ENCODE measurements around the gene PPP2R3A.
"Not testable (repeated sequence)": the region's sequence is repeated elsewhere in the genome, so short reads cannot be mapped to it uniquely, and the experiment has no call there.

PPP2R3A gene

GRCh38 chr3:136105044-136105443 lies 139.5 kb downstream of the PPP2R3A start:
- no peak for DNase-seq

GRCh38 chr3:136106101-136106500 lies 140.6 kb downstream of the PPP2R3A start:
- DNase-seq, result no peak

GRCh38 chr3:136109499-136109898 lies 144.0 kb downstream of the PPP2R3A start:
- DNase-seq, result no peak

DNA sequence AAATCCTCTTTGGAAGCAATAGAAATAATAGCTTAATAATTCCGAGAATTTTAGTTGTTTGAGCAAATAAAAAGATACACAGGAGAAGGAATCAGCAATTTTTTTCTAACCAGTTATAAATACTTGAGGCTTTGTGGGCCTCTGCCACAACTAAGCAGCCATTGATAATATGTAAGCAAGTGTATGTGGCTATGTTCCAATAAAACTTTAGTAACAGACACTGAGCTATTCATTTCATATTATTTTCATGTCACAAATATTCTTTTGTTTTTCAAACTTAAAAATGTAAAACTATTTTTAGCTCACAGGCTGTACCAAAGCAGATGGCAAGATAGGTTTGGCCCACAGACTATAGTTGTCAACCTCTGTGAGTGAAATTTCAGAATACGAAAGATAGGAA lies 145.0 kb downstream of the PPP2R3A start:
- no peak for DNase-seq

DNA sequence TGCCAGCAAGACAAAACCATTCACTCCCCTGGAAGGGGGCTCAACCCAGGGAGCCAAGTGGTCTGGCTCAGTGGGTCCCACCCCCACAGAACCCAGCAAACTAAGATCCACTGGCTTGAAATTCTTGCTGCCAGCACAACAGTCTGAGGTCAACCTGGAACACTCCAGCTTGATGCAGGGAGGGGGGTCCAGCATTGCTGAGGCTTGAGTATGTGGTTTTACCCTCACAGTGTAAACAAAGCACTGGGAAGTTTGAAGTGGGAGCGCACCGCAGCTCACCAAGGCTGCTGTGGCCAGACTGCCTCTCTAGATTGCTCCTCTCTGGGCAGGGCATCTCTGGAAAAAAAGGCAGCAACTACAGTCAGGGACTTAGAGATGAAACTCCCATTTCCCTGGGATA lies 148.9 kb downstream of the PPP2R3A start:
- no peak for DNase-seq

DNA sequence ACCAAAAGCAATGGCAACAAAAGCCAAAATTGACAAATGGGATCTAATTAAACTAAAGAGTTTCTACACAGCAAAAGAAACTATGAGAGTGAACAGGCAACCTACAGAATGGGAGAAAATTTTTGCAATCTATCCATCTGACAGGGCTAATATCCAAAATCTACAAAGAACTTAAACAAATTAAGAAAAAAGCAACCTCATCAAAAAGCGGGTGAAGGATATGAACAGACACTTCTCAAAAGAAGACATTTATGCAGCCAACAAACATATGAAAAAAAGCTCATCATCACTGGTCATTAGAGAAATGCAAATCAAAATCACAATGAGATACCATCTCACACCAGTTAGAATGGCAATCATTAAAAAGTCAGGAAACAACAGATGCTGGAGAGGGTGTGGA lies 153.8 kb downstream of the PPP2R3A start:
- DNase-seq, result not testable (repeated sequence)

GRCh38 chr3:136119783-136120182 lies 154.3 kb downstream of the PPP2R3A start:
- not testable (repeated sequence) for DNase-seq

- no peak for DNase-seq
These were observed 155.1 kb downstream of the PPP2R3A start for GRCh38 chr3:136120373-136121348.

DNA sequence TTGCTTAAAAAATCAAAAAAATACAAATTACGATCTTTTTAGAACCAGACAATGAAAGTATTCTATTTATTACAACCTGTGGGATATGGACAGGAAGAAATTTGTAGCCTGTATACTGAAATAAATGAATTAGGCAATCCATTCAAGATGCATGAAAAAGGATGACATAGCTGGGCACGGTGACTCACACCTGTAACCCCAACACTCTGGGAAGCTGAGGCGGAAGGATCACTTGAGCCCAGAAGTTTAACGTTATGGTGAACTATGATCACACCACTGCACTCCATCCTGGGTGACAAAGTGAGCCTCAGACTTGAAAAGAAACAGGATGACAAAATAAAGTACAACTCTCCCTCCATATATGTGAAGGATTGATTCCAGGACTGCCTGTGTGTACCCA lies 156.5 kb downstream of the PPP2R3A start:
- no peak for DNase-seq

DNA sequence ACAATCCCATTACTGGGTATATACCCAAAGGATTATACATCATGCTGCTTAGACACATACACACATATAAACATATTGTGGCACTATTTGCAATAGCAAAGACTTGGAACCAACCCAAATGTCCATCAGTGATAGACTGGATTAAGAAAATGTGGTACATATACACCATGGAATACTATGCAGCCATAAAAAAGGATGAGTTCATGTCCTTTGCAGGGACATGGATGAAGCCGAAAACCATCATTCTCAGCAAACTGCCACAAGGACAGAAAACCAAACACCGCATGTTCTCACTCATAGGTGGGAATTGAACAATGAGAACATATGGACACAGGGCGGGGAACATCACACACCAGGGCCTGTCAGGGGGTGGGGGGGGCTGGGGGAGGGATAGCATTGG lies 166.1 kb downstream of the PPP2R3A start:
- DNase-seq, result not testable (repeated sequence)

DNA sequence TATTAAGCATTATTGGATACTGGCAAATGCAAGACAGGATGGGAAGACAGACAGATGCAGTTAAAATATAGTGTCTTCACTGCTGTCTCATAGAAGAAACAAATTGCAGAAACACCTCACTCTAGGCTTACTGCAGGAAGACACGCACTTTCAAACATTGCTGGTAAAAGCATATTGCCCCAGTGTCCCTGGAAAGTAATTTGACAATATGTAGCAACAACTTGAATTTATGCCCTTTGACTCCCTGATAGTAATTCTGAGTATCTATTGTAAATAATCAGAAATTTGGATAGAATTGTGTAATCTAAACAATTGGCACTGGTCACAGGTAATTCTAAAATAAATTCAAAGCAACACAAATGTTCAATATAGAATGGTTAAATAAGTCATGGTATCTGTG lies 168.6 kb downstream of the PPP2R3A start:
- no peak for DNase-seq

- DNase-seq, result no peak
These were observed 169.7 kb downstream of the PPP2R3A start for GRCh38 chr3:136135039-136135802.

GRCh38 chr3:136136454-136136853 lies 170.9 kb downstream of the PPP2R3A start:
- DNase-seq, result no peak

DNA sequence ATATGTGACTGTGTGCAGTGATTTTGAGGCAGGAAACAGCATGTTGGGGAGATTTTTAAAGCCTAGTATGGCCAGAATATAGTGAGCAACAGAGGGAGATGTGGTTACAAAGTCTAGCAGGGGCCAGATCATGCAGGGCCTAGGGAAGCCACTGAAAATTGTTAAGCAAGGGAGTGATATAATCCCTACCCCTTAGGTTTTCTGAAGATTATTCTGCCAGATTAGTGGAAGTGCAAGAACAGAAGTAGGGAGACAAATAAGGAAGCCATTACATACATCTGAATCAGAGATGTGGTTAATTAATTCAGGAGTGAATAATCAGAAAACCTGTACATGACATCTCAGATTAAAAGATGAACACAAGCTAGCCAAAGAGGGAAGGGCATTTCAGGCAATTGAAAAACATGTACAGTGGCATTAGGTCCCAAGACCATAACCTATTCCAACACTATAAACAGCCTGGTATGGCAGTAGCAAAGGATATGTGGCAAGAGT lies 175.8 kb downstream of the PPP2R3A start:
- DNase-seq, result no peak

DNA sequence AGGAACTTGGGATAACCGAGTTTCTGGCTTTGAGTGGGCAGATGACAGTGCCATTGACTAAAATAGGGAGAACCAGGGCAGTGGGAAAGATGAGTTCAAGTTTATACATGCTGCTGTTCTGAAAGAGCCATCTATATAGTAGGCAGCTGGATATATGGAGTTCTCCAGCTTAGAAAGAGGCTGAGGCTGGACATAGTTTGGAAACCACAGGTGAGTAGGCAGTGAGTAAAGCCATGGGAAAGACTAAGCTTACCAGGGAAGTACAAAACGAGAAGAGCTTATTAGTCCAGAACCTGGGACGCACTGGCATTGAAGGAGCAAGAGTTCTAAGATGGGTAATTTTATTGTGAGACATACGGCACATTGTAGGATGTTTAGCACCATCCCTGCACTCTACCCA lies 176.4 kb downstream of the PPP2R3A start:
- no peak for DNase-seq

- DNase-seq, result peak; percentile 15
These were observed 177.1 kb downstream of the PPP2R3A start for GRCh38 chr3:136142592-136142991.

GRCh38 chr3:136144397-136144796 lies 178.9 kb downstream of the PPP2R3A start:
- not testable (repeated sequence) for DNase-seq

GRCh38 chr3:136146981-136147729 lies 181.6 kb downstream of the PPP2R3A start:
- DNase-seq, result no peak

DNA sequence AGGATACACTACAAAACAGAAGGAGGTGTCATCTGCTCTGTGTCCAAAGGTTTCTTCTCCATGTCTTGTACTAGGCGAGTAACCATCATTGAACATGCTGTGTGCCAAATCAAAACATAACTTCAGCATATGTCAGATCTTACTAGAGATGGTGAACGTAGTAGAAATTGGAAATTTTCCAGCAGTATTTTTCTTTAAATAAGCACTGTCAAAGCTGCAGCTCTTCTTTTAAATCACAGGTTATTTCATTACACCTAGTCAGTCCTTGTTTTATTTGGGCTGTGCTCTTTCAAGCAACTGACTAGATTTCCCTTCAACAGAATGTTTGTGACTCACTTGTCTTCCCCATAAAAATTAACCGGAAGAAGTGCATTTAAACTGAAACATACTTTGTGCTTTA lies 184.1 kb downstream of the PPP2R3A start:
- DNase-seq, result no peak

DNA sequence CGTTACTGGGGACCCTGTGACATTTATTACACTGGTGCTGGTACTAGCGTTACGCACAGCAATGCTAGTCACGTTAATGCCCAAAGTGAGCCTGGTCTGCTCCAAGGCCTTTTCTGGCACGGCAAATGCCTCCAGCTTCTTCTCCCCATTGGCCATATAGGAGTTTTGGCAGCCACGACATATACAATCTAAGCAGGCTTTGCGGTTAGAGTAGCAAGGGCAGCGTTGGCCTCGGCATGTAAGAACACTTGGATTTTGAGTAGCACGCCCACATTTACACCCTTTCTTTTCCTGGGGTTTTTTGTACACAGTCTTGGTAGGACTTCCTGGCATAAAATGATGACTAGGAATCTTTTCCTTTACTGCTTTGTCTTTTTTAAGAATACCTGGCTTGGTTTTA lies 185.7 kb downstream of the PPP2R3A start:
- DNase-seq, result no peak

- DNase-seq, result no peak
These were observed 186.8 kb downstream of the PPP2R3A start for GRCh38 chr3:136152176-136152843.

DNA sequence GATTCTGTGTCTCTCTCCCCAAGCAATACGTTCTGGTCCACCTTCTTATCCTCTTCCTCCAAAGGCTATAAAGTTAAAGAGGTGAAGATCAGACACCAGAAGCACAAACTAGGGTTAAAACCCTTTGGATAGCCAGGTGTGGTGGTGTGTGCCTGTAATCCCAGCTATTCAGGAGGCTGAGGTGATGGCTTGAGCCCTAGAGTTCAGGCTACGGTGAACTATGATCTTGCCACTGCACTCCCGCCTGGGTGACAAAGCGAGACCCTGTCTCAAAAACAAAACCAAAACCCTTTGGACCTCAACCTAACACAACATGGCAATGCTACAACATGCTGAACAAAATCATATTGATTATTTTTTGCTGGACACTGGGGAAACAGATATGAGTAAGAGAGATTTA lies 187.4 kb downstream of the PPP2R3A start:
- no peak for DNase-seq
